Measurements from ENCODE around the gene MSL1. TPM values are rescaled to one million over a fixed set of nuclear protein-coding genes. Genes with fewer than 3 reads are reported as not detected.

Gene MSL1
- total and polyA plus RNA-seq, 2 of the 13 experiments (the other 11 are each of a cell fraction or from before 2014, with no cell fraction given), result 63.8 to 88.5 TPM

GRCh38 chr17:40174514-40174913, 52.7 kb downstream of the MSL1 start (continued):
- TF ChIP-seq NAIF1 (CRISPR knock-in tag; IDR thresholded peaks at IDR 0.05; ENCODE audit: borderline replicate concordance) (no peak), ZFY (CRISPR knock-in tag; IDR thresholded peaks at IDR 0.05) (no peak), RXRA (CRISPR knock-in tag; IDR thresholded peaks at IDR 0.05) (no peak), ZNF766 (CRISPR knock-in tag; IDR thresholded peaks at IDR 0.05; ENCODE audit: borderline replicate concordance) (no peak), ARNTL (CRISPR knock-in tag; IDR thresholded peaks at IDR 0.05) (no peak), ZIK1 (CRISPR knock-in tag; IDR thresholded peaks at IDR 0.05; ENCODE audit: borderline replicate concordance, low read depth) (no peak), HDAC1 (CRISPR knock-in tag; IDR thresholded peaks at IDR 0.05) (no peak), KAT7 (CRISPR knock-in tag; IDR thresholded peaks at IDR 0.05; ENCODE audit: borderline replicate concordance) (no peak), NCOA5 (CRISPR knock-in tag; IDR thresholded peaks at IDR 0.05) (no peak), MZF1 (CRISPR knock-in tag; IDR thresholded peaks at IDR 0.05; ENCODE audit: borderline replicate concordance) (no peak), ARNT2 (CRISPR knock-in tag; IDR thresholded peaks at IDR 0.05; ENCODE audit: low read depth) (no peak), PLRG1 (conservative IDR thresholded peaks at IDR 0.05) (no peak)

DNA sequence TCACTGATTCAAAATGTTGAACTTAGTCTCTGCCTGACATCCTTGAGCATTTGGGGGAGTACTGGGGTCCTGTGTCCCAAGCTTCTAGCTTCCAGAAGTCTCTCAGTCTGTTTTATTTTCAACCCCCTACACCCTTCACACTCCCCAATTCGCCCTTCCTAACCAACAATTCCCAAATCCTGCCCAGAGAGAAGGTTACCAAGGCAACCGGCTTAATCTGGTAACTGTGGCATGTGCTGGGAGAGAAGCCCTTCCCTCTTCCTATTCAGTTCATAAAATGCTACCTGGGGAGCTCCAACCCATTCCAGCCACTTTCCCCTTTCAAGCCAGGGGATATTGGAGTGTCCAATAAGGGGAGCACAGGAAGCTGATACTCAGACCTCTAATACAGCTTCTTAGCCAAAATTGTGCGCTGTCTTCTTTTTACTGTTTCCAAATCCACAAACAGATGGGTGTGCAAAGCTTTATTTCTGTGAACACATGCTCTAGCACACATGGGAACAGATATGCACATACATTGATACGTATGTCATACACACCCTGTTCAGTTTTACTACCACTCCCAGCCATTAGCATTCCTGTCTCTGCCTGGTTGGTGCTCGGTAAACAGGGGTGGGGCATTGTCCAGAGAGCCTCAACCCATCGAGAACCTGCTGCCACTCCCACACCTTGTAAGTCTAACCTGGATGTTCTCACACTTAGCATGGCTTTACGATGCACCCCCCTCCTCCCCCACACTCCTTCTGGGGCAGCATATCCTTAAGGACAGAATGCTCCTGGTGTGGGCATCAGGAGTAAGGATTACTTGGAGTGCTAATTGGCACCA, 54.4 kb downstream of the MSL1 start:
- CTCF ChIA-PET (ENCODE audit: low intra/inter-chr PET ratio, low total read pairs), result no interaction called here
- H3K9me3 ChIP-seq (ENCODE audit: low read length), result no peaks in the 10 kb centered on the region
- no TSS peak for BruUV-seq (replicated peaks)
- ATAC-seq, result no peak
- H2AFZ ChIP-seq (ENCODE audit: low read length), result no peak overlapping the region
- H3K4me1 ChIP-seq (ENCODE audit: insufficient read depth, low read length), result peaks cover 36% of the 10 kb centered on the region
- TF ChIP-seq FOXO4 (CRISPR knock-in tag; conservative IDR thresholded peaks at IDR 0.05) (0 out of 2 replicates have a peak, but pooled peaks have one; percentile 23), KDM5B (CRISPR knock-in tag; IDR thresholded peaks at IDR 0.05; ENCODE audit: borderline replicate concordance) (no peak)
- no peak overlapping the region for H3K9ac ChIP-seq (ENCODE audit: insufficient read depth, low read depth, low read length)
- no peaks in the 10 kb centered on the region for H3K27me3 ChIP-seq (ENCODE audit: control insufficient read depth in 1 of 2, insufficient read depth in 2 of 2, low read length in 2 of 2)
- no peak overlapping the region for H3K4me2 ChIP-seq (ENCODE audit: low read depth, low read length)
- no peak overlapping the region for H3K4me3 ChIP-seq (replicated peaks in 1 of 3; ENCODE audit: insufficient read depth in 1 of 3, low read depth in 2 of 3, low read length in 3 of 3)
- intact Hi-C loops (cut with micrococcal nuclease; ENCODE audit: unreplicated experiment) (no loop called here), in situ Hi-C loops (cut with HindIII; ENCODE audit: extremely low pct_ligation_motif_present, low pct_unique_long_range_greater_than_20kb) (no loop called here)
- 96% methylated on average over 7 of the region's 7 CpGs for WGBS (ENCODE audit: low lambda C conversion rate)
- H3K27ac ChIP-seq (ENCODE audit: extremely low read length, insufficient read depth, low read length), result no peak overlapping the region
- H3K36me3 ChIP-seq (replicated peaks in 1 of 2; ENCODE audit: control insufficient read depth in 1 of 2, insufficient read depth in 2 of 2, low read length in 2 of 2), result peaks cover 22 to 35% of the 10 kb centered on the region in 2 experiments
- no peaks in the 10 kb centered on the region for H4K20me1 ChIP-seq (ENCODE audit: insufficient read depth, low read length)
- FAIRE-seq, result peak; percentile 32
- no peak for DNase-seq (ENCODE audit: low spot score)
- POLR2A ChIA-PET, result interaction anchor here (1.2 kb wide), 1 partner anchor 9 kb away, joined by 3 read pairs; no protein-coding TSS in a partner anchor
- no peaks in the 10 kb centered on the region for H3K79me2 ChIP-seq (ENCODE audit: insufficient read depth, low read length)
